ELF-1 (cell line): Measurements from ENCODE around the gene SIRT7.

ENCODE experiments used
- DNase-seq: peaks from one replicate; pipeline ENCODE4 v3.0.0-alpha.2; 2016; ENCODE audit warnings: low read depth, low spot score

Gene SIRT7

DNA sequence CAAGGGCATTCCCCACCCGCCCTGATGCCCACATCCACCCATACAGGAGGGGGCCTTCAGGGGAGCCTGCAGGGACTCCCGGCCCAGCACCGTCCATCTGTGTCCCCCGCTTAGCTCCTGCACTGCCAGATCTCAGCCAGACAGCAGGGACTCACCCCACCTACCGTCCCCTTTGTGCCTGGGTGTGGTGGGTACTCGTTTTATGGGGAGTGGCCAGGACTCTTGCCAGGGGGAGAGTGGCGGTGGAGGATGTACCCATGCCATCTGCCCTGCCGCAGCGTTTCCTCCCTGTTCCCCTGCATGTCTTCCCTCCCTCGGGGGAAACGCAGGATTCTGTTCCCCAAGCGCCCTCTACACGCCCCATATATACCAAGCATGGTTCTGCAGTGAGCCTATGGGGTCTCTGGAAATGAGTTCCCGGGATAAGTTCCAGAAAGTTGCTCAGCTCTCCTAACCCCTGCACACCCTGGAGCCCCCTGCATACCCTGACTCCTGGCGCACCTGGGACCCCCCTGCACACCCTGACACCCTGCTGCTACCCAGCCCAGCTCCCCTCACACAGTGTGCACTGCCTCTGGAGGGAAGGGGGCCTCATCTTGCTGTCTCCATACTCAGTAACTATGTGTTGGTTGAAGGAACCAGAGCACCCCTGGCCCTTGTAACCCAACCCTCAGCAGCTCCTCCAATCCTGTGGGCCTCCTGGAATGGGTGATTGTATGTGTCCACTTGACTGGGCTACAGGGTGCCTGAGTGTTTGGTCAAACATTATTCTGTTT, 13.8 kb upstream of the SIRT7 start:
- no peak for DNase-seq

DNA sequence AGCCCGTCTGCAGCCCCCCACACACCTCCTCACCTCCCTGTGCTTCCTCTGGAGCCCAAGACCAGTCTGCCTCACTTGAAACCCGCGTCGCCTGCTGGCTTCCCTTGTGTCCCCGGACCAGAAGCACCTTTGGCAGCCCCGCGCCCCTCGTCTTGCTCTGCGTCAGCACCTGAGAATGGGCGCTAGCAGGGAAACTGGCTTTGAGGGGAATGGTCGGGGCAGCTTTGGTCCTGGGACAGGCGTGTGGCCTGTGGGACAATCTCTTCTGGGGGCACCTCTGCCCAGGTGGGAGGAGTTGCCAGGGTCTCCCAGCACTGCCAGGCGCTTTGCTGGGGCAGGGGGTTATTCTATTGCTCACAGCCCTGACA, 13.2 kb upstream of the SIRT7 start:
- no peak for DNase-seq

DNA sequence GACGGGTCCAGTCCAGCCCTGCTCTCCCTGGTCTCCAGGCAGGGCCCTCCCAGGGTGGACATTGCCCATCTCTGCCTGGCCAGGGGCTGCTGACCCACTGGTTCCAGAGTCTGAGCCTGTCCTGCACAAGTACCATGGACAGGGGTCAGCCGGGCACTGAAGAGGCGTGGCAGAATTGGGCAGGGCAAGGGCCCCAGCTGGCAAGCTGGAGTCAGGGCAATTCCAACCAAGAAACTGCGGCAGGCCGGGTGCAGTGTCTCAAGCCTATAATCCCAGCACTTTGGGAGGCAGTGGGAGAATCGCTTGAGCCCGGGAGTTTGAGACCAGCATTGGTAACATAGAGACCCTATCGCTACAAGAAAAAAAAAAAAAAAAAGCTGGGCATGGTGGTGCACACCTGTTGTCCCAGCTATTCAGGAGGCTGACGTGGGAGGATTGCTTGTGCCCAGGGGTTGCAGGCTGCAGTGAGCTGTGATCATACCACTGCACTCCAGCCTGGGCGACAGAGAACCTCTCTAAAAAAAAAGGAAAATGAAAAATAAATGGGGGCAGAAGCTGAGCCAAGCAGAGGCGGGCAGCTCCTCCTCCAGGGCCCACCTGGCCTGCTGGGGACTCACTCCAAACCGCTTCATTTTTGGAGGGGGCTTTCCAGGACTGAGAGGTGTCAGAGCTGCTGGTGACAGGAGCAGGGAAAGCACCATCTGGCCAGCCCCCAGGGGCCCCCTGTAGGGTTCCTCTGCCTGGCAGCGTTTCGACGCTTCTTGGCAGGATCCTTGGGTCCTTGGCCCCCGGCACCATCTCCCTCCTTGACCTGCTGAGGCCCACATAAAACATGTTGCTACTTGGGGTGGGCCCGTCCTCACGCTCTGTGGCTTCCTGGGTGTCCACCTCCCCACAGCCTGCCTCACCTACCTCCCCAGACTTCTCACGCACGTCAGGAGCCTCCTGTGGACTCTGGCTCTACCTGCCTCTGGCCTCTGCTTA, 12.5 kb upstream of the SIRT7 start:
- DNase-seq = no peak

DNA sequence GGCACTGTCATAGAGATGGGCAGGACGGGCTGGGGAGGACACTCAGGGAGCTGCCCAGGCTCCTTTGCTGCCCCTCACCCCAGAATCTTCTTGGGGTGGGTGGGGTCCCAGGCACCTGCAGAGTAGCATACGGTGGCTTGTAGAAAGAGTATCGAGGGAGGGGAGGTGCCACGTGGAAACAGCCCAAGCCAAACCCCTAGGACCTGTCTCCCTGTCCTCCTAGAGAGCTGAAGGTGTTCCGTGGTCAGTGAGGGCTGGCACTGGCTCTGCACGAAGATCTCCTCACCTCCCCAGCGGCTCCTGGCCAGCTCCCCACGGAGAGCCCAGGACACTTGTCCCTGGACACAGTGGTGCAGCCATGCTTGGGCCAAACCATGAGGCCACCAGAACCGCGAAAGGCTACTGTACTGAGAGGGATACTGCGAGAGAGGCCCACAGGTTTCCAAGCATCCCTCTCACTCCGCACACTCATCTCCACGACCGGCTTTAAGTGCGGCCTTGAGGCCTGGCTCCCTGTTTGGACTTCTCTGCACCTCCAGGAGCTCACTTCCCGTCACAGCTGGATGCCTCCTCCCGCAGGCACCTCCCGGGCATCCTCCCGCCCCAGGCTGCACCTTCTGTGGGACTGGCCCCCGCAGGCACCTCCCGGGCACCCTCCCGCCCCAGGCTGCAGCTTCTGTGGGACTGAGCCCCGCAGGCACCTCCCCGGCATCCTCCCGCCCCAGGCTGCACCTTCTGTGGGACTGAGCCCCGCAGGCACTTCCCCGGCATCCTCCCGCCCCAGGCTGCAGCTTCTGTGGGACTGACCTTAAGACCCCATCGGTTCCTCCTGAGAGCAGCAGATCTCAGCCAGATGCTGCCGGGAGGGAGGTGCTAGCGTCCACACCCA, 11.5 kb upstream of the SIRT7 start:
- DNase-seq = no peak

DNA sequence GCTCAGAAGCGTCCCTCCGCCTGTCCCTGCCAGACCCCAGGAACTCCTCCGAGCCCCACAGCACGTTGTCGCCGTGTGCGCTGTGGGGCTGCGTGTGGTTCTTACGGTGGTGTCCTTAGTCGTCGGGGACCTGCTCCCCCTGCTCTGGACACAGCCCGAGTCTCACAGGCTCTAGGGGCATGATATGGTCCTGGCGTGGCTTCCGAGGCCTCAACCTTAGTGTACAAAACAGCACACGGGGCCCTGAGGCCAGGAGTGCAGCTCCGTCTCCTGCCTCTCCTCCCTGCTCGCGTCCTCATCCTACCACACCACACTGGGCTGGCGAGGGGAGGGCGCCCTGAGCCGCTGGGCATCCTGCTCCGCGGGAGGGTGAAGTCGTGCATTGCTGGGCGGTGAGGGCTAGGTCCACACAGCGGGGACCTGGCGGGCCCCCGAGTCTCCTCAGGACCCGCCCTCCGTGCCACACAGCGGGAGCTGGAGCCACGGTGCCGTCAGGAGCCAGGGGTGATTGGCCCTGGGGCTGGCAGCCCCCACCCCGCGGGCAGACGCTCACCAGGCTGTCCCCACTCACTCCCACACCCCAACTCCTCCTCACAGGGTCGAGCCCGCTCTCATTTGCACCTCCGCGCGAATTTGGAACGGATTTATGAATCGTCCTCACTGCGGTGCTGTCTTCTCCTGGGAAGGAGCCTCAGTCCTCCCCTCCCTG, 10.7 kb upstream of the SIRT7 start:
- DNase-seq = peak; percentile 54

DNA sequence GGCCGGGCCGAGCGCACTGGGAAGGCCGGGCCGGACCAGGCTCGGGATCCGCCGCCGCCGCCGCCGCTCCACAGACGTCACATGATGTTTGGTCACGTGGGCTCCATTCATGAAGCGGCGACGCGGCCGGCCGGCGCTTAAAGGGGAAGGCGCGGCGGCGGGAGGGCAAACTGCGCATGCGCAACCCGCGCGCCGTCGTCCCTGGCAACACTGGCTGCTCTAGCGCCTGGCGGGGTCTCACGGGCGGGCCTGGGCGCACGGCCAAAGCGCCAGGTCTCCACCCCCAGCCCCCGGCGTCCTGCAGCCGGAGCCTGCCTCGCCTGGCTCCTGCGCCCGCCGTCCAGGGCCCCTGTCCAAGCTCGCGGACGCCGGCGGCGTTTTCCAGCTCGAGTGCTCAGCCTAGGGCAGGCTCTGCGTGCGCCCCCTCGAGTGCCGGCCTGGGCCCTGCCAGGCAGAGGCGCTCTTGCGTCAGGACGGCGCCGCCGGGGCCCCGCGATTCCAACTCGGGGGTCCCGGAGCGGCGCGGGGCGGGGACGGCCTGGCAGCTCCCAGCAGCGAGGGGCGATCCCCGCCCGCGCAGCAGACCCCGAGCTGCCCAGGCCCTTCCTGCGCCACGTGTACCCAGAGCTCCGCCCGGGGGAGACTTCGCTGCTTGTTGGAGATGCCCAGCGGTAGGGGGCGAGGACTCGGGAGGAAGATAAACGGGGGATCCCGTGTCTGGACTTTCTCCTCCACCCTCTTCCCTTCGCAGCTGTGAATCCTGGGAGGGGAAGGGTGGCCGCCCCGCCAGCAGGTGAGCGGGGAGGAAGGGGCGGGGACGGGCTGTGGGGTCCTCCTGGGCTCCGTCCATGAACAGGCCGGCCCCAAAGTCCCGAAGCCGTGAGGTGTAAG, 9.9 kb upstream of the SIRT7 start, which contains the start of gene MAFG:
Gene MAFG (minus strand): TSS at position 83 of the 891 bp plus-strand sequence. CDS start 4,550 bp downstream, outside the sequence.
- peak; percentile 99 for DNase-seq

DNA sequence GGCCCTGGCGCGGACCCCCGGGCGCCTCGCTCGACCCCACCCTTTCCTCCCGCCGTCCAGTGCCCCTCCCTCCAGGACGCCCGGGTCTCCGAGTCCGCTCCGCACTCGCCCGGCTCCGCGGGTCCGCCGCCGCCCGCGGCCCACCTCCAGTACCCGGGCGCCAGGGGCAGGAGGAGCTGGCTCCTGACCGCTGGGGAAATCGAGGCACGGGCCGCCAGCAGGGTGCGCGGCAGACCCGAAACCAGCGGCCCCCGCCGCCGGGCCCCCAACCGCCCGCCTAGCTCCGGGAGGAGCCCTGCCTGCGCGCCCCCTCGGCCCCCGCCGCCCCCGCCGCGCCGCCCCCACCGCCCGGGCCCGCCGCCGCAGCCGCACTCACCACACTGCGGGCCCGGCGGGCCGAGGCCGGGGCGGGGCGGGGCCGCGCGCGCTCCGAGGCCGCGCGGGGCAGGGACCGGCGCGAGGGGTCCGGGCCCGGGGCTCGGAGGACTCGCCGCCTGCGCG, 9.2 kb upstream of the SIRT7 start:
- DNase-seq = no peak

DNA sequence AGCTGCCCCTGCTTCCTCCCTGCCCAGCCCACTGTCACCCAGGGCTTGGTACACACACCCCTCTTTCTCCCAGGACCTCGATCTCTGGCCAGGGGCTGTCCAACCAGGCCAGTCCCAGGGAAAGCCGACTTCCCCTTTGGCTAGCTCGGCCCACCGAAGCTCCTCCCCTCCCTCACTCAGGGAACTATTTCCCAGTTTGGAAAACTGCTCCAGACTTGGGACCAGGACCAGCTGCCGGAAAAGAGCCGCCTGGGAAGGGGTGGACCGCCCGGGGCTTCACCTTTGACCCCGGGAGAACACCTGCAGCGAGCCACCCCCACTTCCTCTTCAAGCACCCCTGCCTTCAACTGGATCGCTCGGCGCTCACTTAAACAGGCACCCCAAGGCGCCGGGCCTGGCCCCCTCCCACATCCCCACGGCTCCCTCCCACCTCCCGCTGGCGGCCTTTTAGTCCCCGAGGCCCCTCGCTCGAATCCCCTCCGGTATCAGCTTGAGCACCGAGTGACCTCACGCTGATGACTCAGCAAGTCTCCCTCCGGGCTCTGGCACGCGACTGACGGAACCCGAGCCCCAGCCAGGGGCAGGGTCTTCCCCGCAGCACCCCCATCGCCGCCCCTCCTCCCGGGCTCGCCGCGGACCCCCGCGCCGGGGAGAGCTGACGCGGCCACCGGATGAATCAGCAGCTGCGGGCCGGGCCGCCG, 8.6 kb upstream of the SIRT7 start:
- DNase-seq = peak; percentile 85

DNA sequence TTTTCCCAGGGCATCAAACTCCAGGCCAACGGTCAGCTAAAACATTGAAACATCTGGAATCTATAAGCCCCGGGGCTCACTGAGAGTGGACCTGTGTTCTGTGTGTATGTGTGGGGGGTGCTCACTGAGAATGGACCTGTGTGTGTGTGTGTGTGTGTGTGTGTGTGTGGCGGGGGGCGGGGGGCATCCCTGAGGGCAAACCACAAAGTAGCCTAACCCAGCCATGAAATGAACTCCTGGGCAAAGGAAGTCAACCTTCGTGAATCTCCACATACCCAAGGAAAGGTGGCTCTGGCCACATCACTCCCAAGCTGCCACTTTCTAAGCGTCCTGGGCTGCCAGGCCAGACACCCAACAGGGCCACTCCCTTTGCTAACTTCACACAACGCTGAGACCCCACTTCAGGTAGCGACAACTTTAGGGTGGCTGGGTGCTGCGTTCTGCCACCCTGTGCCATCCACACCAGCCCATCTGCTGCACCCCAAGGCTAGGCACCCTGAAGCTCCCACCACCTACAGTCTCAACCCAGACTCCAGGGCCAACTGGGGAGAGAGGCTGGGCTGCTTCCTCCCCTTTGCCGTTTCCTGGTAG, 8.0 kb upstream of the SIRT7 start:
- no peak for DNase-seq

DNA sequence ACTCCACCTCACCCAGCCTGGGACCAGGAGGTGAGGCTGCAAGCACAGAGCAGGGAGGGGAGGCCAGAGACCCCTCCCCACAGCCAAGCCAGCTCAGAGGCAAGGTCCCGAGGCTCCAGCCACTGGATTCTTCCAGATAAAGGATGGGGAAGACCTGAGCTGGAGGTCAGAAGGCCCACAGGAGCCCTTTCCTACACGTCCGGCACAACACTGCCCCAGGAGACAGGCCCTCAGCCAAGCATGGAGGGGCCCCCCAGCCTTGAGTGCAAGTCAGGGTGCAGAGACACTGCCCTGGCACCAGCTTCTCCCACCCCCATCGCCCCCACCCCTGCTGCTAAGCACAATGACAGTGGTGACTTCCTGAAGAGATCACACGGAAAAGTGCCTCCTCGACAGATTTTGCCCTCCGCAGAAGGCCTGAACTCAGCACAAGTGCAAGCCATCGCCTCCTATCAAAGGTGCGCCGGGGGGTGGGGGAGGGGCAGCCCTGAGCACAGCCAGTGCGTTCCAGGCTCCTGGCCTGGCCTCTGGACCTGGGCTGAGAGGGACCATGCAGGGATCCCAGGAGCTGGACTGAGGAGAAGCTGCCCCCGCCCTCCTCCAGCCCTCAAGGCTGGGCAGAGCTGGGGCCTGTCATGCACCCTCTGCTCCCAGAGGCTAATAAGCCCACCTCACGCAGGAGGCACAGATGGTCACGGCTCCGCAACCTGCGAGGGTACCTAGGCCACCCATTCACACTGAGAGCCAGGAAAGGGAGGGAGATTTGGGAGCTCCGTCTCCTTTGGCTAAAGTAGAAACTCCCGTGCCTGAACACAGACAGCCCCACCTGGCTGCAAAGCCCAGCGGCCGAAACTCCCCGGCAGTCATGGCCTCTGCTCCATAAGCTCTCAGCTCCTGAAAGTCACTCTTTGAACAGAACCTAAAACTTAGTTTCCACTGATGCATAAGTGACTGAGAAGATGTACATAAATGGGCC, 6.9 kb upstream of the SIRT7 start:
- peak; percentile 82 for DNase-seq

DNA sequence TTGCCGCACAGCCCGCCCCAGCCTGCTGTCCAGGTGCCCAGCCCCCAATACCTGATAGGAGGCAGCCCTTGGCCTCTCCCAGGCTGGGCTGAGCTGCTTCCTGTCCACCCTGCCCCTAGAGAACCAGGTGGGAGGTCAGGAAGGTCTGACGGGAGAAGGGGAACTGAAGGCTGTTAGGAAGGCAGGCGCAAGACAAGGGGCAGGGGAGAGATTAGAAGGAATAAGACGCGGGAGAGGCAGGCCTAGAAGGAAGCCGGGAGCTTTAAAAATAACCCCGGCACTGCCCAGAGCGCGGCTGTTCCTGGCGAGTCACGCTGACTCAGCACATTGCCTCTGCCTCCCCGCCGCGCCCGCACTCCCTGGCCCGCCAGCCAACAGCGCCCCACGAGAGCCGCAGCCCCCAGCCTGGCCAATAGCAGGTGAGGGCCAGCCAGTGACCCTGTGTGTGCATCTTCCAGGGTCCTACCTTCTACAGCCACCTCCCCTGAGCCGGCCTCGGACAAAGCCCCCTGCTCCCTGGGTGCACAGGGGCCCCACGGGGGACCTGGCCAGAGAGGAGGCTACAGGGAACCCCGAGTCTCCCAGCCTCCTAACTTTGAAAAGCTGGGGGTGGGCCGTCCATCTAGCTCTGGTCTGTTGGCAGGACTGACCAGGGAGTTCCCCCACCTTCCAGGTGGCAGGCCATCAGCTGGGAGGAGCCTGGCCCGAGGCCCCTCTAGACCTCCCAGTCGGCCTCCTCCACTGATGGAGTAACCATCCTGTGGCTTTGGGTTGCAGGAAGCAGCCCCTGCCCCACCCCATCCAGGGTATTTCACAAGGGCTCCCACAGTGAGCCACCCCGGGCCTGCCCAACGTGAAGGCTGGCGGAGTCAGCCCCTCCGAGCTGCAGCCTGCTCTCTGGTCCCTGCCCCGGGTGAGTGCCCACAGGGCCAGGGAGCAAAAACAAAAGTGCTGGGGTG, 5.6 kb upstream of the SIRT7 start:
- DNase-seq = peak; percentile 91

DNA sequence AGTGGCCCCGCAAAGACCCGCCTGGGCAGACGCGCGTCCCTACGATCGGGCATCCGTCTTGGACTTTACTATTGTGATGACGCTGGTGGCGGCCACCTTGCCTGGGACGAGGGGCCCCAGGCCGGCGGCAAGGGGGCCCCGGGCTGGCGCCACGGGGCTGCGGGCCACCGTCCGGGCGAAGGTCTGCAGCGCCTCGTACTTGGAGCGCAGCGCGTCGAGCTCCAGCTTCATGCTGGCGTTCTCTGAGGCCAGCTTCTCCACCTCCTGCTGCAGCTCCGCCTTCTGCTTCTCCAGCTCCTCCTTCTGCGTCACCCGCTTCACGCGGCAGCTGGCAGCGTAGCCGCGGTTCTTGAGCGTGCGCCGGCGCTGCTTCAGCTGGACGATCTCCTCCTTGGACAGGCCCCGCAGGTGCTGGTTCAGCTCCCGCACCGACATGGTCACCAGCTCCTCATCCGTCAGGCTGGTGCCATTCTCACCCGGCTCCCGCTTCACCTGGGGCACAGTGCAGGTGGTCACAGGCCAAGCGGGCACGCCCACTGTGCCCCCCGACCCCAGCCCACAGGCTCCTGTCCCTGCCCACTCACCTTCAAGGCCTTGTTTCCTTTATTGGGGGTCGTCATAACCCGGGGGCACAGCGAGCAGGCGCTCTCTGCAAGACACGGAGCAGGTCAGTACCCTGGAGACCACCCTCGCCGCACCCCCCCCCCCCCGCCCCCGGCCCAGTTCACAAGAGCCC, 4.8 kb upstream of the SIRT7 start:
- DNase-seq = peak; percentile 69

DNA sequence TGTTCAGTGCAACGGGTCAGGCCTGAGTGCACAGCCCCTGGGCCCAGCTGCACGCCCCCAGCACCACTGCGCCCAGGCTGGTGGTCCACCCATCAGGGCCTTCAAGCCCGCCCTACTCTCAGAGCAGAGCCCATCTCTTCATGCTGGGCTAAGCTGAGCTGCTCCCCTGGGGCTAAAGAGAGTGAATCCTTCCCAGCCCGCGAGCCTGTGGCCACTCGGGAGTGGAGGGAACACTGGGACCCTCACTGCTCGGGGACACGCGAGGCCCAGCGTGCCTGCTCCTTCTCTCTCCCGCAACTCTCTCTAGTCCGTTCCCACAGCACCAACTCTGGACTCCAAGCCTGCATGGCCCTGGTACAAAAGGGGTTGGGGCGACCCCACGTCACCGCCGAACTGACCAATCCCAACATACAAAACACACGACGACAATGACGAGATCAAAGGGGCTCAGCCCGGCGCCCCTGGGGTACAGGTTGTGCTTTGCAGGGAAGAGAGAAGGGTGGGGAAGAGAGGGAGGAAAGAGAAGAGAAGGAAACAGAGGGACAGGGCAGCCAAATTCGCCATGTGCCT, 4.1 kb upstream of the SIRT7 start:
- DNase-seq = no peak

DNA sequence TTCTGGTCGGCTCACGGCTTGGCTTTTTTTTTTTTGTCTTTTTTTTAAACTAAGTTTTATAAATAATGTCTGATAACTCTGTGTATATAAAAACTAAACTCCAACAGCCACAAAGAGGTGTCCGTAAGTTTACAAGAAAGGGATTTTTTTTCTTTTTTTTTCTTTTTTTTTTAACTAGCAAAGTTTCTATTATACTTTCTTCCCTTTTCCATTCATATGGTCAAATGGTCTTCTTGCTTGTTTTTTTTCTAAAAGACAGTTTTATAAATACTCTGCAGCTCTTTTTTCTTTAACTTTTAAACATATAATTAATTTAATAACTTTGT, 3.5 kb upstream of the SIRT7 start:
- no peak for DNase-seq
